AG08396 (cell line): Measurements from ENCODE around the gene SPART.

ENCODE experiments used
- DNase-seq: peaks from one replicate; pipeline ENCODE4 v3.0.0; 2012; ENCODE audit warnings: low spot score, mixed read lengths

The SPART gene, protein sequence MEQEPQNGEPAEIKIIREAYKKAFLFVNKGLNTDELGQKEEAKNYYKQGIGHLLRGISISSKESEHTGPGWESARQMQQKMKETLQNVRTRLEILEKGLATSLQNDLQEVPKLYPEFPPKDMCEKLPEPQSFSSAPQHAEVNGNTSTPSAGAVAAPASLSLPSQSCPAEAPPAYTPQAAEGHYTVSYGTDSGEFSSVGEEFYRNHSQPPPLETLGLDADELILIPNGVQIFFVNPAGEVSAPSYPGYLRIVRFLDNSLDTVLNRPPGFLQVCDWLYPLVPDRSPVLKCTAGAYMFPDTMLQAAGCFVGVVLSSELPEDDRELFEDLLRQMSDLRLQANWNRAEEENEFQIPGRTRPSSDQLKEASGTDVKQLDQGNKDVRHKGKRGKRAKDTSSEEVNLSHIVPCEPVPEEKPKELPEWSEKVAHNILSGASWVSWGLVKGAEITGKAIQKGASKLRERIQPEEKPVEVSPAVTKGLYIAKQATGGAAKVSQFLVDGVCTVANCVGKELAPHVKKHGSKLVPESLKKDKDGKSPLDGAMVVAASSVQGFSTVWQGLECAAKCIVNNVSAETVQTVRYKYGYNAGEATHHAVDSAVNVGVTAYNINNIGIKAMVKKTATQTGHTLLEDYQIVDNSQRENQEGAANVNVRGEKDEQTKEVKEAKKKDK

DNA sequence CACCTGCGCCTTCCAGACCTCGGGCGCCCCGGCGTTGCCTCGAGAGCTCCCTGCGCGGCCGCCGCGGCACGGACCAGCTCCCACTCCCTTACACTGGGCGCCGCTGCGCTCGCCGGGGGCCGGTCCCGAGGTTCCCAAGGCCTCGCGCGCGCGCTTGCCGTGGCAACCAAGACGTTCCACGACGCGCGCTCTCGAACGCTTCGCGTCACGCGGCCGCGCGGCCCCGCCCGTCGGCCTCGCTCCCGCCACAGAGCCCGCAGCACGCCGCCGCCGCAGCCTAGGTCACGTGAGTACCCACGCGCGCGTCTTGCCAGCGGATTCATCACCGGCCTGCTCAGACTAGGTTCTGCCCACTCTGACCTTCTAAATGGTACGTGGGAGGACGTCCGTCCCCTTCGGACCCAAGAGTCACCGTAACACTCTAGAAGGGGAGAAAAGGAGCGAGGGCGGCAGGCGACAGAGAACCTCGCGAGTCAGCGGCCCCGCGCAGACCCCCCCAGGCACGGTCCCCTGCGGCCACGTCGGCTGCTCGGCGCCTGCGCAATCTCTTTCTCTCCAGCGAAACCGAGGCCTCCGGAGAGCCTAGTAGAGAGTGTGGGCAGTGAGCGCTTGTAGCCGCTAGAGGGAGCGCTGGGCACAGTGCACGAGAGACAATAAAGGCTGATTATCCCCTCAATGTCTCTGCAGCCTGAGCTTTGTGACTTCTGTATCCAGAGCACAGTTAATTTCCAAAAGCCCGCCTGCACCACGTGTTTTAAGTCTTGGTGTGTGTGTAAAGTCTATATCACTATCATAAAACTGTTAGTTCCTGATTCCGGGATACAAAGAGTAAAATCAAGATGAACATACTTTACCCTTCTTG, at the start of gene SPART:
SPART (minus strand) TSS at position 173 of the 862 bp plus-strand sequence. CDS start 10,564 bp downstream, outside the sequence.
- peak; percentile 91 for DNase-seq

DNA sequence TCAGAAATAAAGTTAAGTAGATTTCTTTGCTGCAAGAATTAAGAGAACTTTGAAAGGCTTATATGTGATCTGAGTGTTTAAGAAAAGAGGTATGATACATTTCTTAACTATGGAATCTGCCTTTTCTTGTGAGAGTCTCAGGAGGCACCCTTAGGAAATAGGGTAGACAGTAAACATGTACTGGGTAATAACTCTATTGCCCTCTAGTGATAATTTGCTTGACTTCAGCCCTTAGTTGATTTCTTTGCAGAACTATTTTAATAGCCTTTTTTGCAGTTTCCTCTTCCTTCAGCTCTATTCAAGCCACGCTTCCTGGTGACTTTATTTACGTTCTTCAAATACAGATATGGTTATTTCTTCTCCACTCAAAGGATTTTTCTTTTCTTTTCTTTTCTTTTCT, 49.1 kb upstream of the SPART start:
- peak; percentile 60 for DNase-seq

DNA sequence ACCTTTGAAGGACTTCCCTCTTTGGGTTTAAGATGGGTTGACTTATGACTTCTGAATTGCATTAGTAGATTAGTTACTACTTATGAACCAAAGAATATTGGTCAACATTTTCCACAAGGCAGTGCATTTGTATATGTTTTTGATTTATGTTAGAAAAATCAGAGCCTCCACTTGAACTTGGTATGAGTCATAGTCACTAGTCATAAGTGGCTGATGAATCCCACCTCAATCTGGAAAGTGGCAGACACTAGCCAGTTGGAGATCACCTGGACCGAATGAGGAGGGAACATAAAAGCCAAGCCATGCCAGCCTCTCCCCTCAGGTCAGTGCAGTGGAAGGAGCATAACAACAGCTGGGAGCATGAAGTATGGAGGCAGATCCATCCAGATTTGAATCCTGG, 39.3 kb upstream of the SPART start:
- DNase-seq = no peak

DNA sequence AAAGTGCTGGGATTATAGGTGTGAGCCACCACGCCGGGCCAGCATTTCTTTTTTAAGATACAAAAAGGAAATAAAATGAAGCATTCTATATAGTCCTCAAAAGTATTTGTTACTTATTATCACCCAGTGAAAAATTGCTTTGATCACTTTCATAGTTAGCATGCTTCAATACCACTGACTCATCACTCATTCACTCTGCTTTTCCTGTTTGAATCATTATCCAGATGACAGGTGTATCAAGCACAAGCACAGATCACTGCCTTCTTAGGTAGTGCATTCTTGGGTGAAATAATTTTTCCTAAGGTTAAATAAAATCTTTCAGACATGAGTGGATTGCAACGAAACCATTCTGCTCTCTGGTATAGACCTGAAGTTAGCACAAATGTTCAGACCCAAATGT, 35.8 kb upstream of the SPART start:
- DNase-seq = no peak

DNA sequence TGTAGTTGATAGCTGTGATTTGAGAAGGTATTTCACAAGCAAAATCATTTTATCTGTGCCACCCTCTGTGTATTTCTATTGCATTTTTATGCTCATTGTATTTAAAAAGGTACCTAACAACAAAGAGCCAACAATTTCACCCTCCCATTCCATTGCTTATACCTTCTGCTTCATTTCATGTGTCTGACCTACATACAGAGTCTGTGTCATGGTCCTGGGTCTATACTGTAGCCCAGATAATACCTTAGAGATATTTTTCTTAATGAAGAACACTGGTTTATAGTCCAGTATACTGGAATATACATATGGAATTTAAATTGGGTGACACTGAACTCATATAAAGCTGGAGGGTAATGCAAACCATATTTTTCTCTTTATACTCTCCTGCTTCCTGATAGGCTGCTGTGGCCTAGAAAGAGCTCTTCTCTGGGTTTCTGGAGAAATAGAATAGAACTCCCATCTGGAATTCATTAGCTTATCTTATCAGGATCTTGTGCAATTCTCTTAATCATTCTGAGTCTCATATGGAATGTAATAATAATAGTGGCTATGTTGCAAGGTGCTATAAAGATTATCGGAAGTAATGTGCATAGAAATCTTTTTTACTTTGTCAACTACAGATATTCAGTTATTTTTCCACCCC, 31.8 kb upstream of the SPART start:
- DNase-seq = no peak

DNA sequence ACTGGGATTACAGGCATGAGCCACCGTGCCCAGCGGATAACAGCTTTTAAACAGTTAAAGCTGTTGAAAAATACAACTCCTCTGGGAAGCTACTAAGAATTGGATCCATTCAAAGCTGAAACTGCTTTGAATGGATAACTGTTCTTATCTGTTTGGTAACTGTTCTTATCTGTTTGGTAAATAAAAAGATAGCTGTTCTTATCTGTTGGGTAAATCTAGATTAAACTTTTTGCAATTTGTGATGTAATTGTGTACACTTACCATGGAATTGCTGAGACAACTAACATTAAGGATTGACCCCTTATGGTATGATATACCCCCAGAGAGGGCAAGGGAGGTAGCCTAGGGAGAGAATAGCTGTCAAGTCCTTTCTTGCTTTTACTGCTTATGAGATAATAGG, 27.9 kb upstream of the SPART start:
- DNase-seq = no peak

DNA sequence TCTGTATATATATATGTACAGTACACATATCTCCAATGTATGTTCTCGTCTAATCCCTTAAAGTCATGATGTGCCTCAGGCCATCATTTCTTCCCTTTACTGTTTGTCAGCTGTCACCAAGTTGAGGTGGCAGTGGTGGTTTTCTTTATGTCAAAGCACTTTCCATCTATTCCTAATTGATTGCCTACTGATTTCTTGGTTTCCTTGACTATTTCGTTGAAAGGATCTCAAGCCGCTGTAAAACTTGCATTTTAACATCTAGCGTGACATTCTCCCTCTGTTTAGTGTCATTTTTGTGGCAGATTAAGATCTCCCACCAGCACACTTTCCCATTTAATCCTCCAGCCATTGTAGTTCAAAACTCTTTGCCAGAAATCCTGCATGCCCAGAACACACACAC, 25.0 kb upstream of the SPART start:
- no peak for DNase-seq

DNA sequence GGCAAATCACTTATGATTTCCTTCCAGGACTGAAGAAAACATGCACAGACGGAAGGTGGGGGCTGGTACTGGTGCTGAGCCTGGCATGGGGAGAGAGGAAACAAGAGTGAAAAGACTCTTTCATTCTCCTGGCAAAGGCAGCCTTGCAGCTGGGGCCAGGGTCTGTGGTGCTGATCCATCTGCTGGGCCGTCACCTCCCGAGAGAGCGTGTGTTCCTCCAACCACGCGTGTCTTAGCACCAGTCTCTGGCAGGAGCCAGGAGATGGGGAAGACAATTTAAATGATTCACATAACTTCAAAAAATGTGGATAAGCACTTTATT, 23.9 kb upstream of the SPART start:
- no peak for DNase-seq

DNA sequence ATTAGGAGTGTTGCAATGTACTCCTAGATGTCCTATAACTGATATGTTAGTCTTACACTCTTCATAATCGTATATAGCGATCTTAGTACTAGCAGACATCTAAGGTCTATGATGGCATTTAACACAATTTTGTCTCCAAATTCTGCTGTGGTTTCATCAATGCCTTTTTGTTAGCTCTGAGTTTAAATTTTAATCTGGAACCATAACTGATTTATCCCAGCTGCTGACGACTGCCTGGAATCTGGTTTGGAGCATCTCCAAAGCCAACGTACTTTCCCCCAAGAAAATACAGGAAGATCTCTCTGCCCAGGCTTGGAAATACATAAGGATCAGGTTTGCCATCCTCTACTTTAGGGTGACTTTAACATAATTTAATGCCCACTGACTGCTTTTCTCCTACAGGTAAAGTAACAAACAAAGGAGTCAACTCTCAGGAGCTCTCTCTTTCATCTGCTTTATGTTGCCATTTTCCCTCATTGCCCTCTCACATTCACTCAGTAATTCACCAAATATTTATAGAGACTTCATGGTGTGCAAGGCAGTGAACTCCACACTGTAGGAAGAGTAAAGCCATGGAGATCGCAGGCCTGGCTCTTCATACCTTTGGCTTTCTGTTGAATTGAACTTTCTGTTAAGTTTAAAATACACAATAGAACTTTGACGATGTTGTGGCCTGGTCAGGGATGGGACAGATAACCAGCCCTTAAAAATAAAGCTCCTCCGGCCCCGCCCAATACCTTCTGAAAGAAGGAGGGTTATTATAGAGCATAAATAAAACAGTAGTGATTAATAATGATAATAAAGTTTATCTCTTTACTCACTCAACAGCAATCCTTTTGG, 23.3 kb upstream of the SPART start:
- DNase-seq = no peak

DNA sequence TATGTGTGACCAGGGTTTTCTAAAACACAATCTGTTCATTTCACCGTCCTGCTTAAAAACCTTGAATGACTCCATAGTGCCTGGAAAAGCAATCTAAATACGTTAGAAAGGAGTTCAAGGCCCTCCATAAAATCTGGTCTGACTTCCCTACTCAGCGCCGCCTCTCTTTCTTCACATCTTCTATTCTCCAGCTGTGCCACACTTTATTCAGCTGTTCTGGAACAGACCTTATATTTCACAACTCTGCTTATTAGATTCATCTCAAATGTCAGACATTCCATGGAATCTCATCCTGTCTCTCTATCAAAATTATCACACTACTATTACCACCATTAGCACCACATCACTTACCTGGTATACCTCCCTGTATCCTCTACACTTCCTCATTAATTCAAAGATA, 19.8 kb upstream of the SPART start:
- DNase-seq = no peak

DNA sequence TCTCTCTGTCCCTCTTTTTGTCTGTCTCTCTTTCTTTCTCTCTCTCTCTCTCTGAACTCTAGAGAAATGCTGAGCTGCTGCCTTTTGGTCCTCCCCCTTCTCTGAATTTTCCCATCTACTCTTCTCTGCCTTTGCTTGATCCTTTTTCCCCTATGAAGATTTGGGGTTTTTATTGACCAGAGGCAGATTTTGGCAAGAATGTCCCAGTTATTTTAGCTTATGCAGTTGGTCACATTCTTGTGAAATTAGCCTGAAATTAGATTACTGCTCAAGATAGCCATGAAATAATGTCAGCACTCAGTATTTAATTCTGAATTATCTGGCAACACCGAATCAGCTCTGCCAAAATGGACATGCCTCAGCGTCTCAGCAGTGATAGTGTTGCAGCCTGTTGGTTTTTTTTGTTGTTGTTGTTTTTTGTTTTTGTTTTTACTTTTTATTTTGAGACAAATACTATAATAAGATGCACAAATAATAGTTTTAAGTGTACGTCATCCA, 17.2 kb upstream of the SPART start:
- no peak for DNase-seq

DNA sequence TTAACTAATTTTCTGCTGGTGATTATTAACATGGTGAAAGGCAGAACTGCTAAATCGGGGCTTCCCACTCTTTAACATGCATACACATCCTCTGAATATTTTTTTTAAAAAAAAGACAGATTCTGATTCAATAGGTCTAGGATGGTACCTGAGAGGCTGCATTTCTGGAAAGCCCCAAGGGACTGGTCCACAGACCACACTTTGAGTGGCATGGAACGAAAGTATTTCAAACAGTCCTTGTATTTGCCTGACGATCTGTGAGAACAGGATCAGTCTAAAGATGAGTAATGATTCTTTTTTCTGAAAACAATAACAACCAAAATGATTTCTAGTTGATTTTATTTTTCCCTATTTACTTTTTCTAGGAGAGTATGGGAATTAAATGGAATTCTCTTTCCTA, 16.7 kb upstream of the SPART start:
- no peak for DNase-seq

DNA sequence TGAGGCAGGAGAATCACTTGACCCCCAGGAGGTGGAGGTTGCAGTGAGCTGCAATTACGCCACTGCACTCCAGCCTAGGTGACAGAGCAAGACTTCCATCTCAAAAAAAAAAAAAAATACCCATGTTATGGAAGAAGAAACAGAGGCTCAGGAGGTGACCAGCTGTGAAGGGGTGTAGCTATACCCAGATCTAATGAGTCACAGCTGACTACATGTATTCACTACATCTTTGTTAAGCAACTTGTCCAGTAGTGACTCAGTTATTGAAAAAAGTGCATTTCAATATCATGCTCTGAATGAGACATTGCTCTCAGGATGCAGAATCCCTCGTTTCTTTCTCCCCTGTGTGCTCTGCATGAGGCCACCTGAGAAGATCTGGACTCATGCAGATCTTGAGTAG, 16.1 kb upstream of the SPART start:
- DNase-seq = peak; percentile 62

DNA sequence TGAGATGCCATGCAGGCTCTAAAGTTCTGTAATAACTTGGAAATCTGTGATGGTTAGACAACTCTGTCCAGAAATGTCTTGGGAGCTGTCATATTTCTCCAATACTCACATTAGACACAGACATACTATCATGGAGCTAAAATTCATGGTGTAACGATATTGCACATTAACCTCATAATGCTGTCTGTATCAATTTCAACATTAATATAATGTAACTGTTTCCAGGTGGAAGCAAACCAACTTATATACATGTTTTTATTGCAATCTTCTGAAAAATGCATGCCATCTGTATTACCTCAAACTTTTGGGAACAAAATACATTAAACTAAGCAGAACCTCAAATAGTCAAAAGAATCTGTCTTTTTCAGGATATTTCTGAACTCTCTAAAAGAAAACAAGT, 14.7 kb upstream of the SPART start:
- no peak for DNase-seq

DNA sequence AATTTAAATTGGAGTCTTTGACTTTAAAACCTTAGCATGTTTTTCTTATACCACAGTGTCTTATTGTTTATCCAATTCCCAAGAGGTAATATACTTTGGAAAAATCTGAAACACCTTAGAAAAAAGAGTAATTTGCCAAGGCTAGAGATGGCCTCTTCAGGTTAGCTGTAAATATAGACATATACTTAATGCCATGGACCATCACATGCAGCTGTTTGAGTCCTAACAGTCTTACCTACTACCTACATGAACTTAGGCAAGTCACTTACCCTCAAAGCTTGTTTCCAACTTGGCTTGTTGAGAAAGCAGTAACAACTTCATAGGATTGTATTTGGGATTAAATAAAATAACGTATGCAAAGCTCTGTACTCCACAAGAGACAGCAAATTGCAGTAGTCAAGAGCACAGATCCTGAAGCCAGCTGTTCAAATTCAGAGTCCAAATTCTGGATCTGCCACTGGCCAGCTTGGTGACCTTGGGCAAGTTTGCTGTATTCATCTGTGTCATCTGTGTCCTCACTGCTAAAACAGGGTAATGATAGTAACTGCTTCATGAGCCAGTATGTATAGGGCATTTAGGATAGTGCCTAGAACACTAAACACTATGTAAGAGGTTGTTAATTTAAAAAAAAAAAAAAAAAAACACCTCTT, 13.2 kb upstream of the SPART start:
- no peak for DNase-seq

DNA sequence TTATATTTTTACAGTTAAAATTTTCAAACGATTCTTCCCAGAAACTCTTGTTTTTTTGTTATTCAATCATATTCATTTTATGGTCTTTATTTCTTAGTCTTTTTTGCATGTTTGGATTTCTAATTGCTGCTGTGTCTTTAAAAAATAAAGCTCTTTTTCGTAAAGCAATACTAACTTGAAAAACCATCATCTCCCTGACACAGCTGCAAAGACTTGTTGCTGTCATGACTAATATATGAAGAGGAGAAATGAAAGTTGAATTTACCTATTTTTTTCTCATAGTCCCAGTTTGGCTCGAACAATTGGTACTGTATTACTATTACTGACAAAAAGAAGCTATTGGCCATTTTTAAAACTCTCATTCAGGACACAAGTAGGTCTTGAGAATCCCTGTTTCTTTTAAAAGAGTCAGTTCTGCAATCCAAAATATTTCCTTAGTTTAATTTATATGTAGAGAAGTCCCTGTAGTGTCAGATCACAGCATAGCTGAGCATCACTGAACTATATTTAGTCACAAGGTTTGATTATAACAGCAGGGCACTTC, 12.1 kb upstream of the SPART start:
- no peak for DNase-seq

DNA sequence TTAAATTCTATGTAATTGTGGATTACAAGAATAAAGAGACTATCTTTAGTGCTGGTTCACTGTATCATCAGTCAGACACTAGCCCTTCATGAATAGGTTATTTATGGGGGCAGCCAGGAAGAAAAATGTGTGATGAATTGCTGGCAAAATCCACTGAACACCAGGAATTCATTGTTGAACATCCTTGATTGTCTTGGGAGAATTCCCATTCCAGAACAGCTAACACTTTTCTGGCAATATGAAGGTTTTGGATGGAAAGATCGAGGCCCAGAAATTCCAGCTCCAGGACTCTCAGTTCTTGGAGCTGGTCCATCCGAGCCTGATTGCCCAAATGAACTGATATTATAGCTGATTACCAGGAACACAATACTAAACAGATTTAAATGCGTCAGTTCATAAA, 11.5 kb upstream of the SPART start:
- no peak for DNase-seq

DNA sequence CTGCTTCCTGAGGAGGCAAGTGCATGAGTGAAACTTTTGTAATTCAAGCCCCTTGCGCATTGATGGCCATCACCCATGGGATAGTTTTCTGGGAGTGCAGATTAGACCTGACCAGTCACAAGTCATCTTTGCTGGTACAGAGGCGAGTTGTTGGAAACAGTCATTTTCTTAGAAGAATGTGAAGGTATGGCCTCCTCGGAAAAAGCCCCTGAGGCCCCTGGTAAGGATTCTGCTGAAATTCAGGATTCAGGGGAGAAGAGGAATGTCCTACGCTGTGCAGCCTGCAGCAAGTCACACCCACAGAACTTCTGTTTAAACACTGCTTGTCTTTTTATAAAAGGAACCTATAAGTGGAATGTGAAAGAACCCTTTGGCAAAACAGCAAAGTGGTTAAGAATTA, 11.0 kb upstream of the SPART start:
- DNase-seq = no peak

DNA sequence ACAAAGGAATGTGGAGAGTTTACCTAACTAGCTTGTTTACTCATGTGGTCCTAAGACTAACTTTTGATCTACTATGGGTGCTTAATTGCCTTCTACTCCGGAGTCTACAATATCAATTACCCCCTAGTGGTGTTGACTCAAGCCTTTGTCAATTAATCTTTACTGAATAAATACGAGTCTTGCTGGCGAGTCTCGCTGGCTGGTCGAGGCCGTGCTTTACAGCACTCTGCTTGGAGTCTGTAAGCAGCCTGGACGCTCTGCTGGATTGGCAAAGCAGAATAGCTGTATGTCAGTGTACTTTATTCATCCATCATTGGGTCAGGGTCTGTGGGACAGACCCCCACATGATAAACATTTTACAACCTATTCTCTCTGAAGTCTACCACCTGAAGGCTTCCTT, 9.9 kb upstream of the SPART start:
- DNase-seq = no peak

DNA sequence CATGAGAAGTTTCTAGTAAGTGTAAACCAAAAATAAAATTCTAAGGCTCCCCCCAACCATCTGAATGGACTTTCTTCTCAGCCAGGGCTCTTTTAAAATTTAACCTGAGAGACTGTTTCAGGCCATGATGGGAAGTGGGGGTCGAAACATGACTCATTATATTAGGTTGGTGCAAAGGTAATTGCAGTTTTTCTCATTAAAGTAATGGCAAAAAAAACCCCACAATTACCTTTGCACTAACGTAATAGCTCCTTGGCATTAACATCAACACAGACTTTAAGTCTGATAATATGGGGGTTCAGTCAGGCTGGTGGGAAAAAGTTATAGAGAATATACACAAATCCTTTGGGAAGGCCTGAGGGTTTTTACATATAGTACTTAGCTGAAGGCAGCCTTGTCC, 9.4 kb upstream of the SPART start:
- DNase-seq = no peak
